Measurements from ENCODE around the gene SLC12A5.
"Not testable (repeated sequence)": the region's sequence is repeated elsewhere in the genome, so short reads cannot be mapped to it uniquely, and the experiment has no call there.

The SLC12A5 gene

GRCh38 chr20:46028772-46029371 is at the start of gene SLC12A5:
TSS of gene SLC12A5 (plus strand) at chr20:46029215. CDS start at chr20:46029345, 130 bp downstream.
- DNase-seq (ENCODE audit: low read depth in 2 of 3, low spot score in 2 of 3) = no peak

- DNase-seq (ENCODE audit: low read depth in 2 of 3, low spot score in 2 of 3) = no peak
Observed at GRCh38 chr20:45981261-45981660, 47.8 kb upstream of the SLC12A5 start.

DNA sequence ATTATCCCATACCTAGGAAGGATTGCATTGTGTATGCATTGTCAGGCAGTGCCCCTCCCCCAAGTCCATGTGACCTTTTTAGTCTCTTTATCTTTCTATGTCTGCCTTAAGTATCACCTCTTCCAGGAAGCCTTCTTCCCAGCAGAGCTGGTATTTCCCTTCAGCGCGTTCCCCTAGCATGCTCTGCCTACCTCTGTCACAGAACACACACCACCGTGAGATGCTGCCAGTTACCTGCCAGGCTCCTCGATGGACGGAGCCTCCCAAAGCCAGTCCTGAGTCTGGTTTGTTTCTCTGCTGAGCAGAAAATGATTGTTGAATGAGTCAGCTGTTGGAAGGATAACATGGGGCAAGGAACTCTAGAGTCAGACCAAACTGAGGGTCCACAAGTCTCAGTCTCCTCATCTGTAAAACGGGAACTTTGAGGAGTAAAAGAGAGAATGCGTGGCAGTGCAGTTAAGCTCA is 45.7 kb upstream of the SLC12A5 start:
- no peak for DNase-seq (ENCODE audit: low read depth in 2 of 3, low spot score in 2 of 3)

- DNase-seq (ENCODE audit: low read depth in 2 of 3, low spot score in 2 of 3) = no peak
Observed at GRCh38 chr20:45985573-45985972, 43.4 kb upstream of the SLC12A5 start.

GRCh38 chr20:45987108-45987780 is 41.8 kb upstream of the SLC12A5 start:
- DNase-seq (ENCODE audit: low read depth in 2 of 3, low spot score in 2 of 3) = peak in 2 of 3 experiments; percentile 54 to 58

DNA sequence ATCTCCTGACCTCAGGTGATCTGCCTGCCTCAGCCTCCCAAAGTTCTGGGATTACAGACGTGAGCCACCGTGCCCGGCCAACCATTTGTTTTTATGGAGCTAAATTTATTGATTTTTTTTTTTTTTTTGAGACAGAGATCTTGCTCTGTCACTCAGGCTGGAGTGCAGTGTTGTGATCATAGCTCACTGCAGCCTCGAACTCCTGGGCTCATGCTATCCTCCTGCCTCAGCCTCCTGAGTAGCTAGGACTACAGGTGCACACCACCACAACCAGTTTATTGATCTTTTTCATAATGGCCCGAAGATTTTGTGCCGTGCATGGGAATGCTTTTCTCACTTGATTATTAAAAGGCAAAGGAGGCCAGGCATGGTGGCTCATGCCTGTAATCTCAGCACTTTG is 40.2 kb upstream of the SLC12A5 start:
- DNase-seq (ENCODE audit: low read depth in 2 of 3, low spot score in 2 of 3) = not testable (repeated sequence)

DNA sequence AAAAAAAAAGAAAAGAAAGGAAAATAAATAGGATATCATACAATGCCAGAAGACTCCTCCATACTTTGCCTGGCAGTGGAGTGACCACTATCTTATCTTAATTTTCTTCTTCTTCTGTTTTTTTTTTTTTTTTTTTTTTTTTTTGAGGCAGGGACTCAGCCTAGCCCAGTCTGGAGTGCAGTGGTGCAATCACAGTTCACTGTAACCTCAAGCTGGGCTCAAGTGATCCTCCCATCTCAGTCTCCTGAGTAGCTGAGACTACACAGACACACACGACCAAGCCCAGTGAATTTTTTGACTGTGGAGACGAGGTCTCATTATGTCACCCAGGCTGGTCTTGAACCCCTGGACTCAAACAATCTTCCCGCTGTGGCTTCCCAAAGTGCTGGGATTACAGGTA is 37.4 kb upstream of the SLC12A5 start:
- DNase-seq (ENCODE audit: low read depth in 2 of 3, low spot score in 2 of 3) = no peak

- DNase-seq (ENCODE audit: low read depth in 2 of 3, low spot score in 2 of 3) = no peak
Observed at GRCh38 chr20:45993197-45993951, 35.6 kb upstream of the SLC12A5 start.

DNA sequence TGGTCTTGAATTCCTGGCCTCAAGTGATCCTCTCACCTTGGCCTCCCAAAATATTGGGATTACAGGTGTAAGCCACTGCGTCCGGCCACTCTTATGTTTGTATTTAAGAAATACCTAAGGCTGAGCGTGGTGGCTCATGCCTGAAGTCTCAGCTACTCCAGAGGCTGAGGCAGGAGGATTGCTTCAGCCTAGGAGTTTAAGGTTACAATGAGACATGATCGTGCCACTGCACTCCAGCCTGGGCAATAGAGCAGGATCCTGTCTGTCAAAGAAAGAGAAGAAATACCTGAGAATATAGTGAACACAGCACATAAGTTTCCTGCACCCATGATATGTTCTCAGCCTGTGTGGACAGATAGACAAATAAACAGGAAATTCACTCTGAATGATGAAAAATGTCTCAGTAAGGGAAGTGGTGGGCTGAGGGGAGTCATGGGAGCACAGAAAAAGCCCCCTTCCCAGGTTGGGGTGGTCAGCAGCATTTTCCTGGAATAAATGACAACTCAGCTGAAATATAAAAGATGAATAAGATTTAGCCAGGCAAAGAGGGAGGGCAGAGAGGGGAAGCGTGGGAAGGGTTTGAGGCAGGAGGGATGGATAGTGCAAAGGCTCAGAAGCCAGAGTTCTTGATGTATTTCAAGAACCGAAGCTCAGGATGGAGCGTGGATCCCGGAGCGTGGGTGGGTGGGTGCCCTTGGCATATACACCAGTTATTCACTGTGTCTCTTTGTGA is 34.1 kb upstream of the SLC12A5 start:
- no peak for DNase-seq (ENCODE audit: low read depth in 2 of 3, low spot score in 2 of 3)

GRCh38 chr20:45995495-45996097 is 33.4 kb upstream of the SLC12A5 start:
- DNase-seq (ENCODE audit: low read depth in 2 of 3, low spot score in 2 of 3) = not testable (repeated sequence)

- no peak for DNase-seq (ENCODE audit: low read depth in 2 of 3, low spot score in 2 of 3)
Observed at GRCh38 chr20:45997187-45997586, 31.8 kb upstream of the SLC12A5 start.

GRCh38 chr20:45998337-45998736 is 30.7 kb upstream of the SLC12A5 start:
- DNase-seq (ENCODE audit: low read depth in 2 of 3, low spot score in 2 of 3) = no peak

DNA sequence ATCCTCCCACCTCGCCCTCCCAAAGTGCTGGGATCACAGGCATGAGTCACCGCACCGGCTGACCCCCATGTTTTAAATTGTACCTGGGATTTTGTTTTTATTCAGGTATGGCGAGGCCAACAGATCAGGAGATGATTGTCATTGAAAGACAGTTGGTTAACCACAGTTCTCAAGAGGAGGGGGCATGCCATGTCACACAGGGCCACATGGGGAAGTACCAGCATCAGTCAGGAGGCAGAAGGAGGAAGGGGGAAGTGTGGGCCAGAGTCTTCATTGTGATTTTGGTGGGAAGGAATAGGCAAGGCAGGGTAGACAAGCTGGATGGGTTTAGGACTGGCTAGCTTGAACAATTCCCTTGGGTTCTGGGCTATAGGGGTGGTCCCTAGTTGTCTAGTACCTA is 30.3 kb upstream of the SLC12A5 start:
- DNase-seq (ENCODE audit: low read depth in 2 of 3, low spot score in 2 of 3) = no peak

DNA sequence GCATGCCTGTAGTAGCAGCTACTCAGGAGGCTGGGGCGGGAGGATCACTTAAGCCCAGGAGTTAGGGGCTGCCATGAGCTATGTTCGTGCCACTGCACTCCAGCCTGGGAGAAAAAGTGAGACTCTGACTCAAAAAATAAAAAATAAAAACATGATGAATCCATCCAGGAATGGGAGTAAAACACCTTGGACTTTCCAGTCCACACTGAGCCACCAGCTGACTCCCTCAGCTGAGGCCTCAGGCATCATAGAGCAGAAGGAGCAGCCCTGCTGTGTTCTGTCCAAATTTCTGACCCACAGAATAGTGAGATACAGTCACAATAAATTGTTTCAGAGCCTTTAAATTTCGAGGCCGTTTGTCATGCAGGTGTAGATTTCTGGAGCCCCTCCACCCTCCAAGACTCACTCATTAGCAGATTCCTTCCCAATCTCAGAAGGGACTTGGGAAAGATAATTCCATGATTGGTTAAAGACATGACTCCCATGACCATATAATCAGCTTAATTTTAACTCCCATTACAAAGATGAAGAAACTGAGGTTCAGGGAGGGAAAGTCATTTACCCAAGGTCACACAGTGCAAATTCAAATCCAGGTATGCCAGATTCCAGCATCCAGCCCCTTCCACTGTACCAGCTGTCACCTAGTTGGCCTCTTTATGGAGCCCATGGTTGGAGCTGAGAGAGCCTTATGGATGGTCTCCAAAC is 29.3 kb upstream of the SLC12A5 start:
- DNase-seq (ENCODE audit: low read depth in 2 of 3, low spot score in 2 of 3) = no peak

DNA sequence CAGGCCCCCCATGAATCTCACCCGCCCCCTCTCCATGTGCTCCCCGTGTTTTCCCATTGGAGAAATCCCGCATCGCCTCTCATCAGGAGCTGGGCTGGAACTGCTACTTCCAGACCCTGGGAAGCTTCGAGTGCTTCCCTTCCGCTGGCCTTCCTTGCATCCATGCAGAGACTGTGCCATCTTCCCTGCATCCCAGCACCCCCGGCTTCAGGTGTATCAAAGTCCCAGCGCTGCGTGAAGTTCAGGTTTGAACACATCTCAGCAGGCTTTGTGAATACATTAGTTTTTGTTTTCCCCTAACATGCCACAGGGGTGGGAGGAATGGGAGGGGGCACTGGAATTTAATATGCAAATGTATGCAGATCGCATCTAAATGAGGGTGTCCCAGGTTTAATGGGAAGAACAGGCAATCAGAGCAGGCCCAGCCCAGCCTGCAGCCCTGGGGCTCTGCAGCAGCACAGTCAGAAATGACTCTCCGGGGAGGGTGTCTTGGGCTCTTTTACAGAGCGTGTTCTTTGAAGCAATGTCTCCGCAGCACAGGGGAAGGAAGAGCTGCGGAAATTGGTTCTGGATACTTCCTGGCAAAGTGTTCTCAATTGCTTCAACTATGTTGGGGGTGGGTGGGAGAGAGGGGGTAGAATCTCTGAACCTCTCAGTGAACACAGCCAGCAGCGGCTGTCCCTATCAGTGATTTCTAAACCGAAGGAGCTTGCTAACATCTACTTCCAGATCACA is 28.6 kb upstream of the SLC12A5 start:
- DNase-seq (ENCODE audit: low read depth in 2 of 3, low spot score in 2 of 3) = no peak

- DNase-seq (ENCODE audit: low read depth in 2 of 3, low spot score in 2 of 3) = no peak
Observed at GRCh38 chr20:46001498-46001897, 27.5 kb upstream of the SLC12A5 start.

- no peak for DNase-seq (ENCODE audit: low read depth in 2 of 3, low spot score in 2 of 3)
Observed at GRCh38 chr20:46002008-46002407, 27.0 kb upstream of the SLC12A5 start.

- DNase-seq (ENCODE audit: low read depth in 2 of 3, low spot score in 2 of 3) = no peak
Observed at GRCh38 chr20:46004187-46004586, 24.8 kb upstream of the SLC12A5 start.

DNA sequence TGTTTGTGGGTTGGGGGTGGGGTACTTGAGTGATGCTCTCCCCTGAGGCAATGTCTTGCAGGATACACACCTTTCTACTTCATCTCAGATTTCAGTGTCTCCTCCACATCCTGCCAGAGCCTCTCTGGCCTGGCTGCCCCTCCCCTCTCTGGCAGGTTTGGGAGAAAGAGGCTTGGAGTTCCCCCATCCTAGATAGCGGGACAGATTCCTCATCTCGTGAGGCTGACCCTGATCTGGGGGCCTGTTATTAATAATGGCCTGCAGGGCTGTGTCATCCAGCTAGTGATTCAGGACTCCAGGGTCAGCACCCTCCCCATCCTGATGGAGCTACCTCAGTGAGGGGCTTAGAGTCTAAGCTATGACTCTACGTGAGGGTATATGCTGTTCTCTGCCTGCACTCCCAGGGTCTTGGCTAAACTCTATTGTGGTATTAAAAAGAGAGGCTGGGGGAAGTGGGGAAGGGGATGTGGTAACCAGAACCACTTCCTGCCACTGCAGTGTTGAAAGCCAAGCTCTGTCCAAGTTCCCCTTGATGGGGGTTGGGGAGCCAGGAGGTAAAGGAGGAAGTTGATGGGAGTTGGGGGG is 24.0 kb upstream of the SLC12A5 start:
- no peak for DNase-seq (ENCODE audit: low read depth in 2 of 3, low spot score in 2 of 3)

Measured in activated CD8-positive, alpha-beta memory T cell treated with anti-CD3 and anti-CD28 coated beads for 48 hours (primary cell).